SK-N-MC (cell line): ENCODE measurements around the gene NR0B2.

Experiments used
- EZH2 ChIP-seq: fragments of 200-600 bp; sonication (generic); IDR thresholded peaks from one replicate; pipeline ENCODE4 v1.6.1; 2017; ENCODE audit warnings: antibody characterized with exemption
- POLR2AphosphoS5 ChIP-seq: IDR thresholded peaks from 2 replicates; pipeline ENCODE4 v1.6.1; 2012; ENCODE audit warnings: mild to moderate bottlenecking, low read depth, low read length, borderline replicate concordance

DNA sequence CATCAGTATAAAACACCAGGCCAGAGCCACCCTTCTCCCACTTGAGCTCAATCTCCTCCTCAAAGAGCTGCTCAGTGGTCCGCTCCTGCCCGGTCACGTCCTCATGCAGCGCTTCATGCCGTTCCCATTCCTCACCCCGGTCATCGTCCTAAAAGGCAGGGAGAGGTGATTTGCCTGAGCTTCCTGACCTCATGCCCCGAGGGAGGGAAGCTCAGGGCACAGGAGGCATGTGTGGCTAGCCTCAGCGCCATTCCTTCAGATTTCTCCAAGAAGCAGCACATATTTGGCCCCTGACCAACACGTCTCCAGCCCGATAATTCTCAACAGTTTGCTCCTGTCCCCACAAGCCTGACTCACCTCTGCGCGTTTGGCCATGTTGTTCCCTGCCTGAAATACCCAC, 19.5 kb downstream of the NR0B2 start:
- TF ChIP-seq EZH2 (no peak), POLR2AphosphoS5 (no peak)
